ENCODE data around the gene PPP6R2. TPM values are rescaled to one million over a fixed set of nuclear protein-coding genes. Genes with fewer than 3 reads are reported as not detected.
A peak's percentile ranks its signal among the peaks of the same experiment; 100 is the strongest.
"Not testable (repeated sequence)": the region's sequence is repeated elsewhere in the genome, so short reads cannot be mapped to it uniquely, and the experiment has no call there.

PPP6R2 gene
- total RNA-seq, 1 donor from 2014 or later = 57.3 TPM

DNA sequence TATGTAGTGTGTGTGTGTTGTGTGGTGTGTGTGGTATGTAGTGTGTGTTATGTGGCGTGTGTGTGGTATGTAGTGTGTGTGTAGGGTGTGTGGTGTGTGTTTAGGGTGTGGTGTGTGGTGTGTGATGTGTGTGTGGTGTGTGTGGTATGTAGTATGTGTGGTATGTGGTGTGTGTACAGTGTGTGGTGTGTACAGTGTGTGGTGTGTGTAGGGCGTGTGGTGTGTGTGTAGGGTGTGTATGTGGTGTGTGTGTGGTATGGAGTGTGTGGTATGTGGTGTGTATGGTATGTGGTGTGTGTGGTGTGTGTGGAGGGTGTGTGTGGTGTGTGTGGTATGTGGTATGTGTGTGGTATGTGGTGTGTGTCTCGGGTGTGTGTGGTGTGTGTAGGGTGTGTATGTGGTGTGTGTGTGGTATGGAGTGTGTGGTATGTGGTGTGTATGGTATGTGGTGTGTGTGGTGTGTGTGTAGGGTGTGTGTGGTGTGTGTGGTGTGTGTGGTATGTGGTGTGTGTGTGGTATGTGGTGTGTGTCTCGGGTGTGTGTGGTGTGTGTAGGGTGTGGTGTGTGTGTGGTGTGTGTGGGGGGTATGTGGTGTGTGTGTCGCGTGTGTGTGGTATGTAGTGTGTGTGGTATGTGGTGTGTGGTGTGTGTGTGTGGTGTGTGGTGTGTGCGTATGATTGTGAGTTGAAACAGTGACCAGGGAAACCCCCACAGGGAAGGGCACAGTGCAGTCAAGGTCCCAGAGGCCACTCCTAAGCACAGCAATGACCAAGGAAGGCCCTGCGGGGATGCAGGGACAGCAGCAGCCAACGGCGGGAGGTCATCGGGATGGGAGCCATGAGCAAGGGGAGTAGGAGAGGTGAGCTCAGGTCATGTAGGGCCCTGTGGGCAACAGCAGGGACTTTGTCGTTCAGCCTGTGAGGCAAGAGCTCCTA is 2.9 kb upstream of the PPP6R2 start:
- DNase-seq (ENCODE audit: low read depth) = no peak

DNA sequence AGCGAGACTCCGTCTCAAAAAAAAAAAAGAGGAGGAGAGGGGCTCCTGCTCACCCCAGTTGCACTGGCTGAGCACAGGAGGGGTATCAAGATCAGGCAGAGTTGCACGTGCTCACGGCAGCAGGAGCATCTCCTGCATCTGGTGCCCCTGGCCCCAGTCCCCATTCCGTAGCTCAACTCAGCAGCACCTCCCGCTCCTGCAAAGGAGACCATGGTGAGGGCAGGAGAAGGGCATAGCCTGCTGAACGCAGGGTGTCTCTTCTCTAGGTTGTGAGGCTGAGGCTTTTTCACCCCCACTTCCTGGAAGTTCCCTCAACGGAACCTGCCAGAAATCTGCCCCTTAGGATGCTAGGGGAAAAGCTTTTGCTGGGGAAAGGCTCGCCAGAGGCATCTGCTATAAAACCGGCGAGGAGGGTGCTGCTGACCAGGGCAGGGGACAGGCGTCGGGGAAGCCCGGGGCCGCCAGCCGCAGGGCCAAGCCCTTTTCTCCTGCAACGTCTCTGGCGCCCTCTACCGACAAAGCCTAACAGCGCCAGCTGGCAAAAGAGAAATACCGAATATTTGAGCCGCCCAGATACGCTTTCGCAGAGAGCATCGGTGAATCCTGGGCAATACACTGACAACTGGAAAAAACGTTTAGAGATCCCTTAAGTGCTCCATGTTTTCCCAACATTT is 1.0 kb upstream of the PPP6R2 start:
- DNase-seq (ENCODE audit: low read depth) = peak; percentile 62

GRCh38 chr22:50343541-50343935 is 411 bp downstream of the PPP6R2 start:
- DNase-seq (ENCODE audit: low read depth) = no peak

GRCh38 chr22:50346470-50346869 is 3.3 kb downstream of the PPP6R2 start:
- DNase-seq (ENCODE audit: low read depth) = no peak

DNA sequence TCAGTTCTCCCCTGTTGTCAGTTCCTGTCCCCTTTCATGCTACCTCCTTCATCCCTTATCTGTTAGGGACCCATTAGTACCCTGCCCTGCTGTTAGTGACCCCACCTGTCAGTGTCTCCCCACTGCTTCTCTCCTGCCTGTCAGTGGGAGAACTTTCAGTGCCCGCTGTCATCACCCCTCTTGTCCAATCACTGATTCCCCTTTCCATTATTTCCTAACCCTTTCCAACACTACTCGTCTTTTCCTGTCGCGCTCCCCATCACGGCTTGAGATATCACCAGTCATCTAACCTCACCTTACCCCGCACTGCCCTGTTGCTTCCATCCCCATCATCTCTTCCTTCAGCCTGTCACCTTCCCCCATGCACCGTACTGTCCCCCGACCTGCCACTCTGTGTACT is 4.0 kb downstream of the PPP6R2 start:
- no peak for DNase-seq (ENCODE audit: low read depth)

DNA sequence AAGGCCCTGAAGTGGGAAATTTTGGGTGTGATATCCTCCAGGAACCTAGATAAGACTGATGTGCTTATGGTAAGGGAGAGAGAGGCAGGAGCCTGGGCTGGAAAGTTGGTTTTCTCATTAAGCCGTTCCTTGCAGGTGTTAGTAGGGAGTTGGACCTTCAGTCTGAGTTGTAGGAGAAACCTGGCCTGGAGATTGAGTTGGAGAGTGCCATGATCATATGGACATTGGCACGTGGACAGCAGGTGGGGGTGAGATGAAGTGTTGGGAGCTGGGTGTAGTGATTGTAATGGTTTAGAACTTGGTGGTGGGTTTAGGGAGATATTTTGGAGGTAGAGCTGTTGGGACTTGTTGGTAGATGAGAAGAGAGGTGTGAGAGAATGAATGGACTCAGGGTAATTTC is 4.9 kb downstream of the PPP6R2 start:
- no peak for DNase-seq (ENCODE audit: low read depth)

- no peak for DNase-seq (ENCODE audit: low read depth)
Observed at GRCh38 chr22:50356186-50356585, 13.1 kb downstream of the PPP6R2 start.

- DNase-seq (ENCODE audit: low read depth) = no peak
Observed at GRCh38 chr22:50357222-50357621, 14.1 kb downstream of the PPP6R2 start.

- no peak for DNase-seq (ENCODE audit: low read depth)
Observed at GRCh38 chr22:50357756-50358155, 14.6 kb downstream of the PPP6R2 start.

GRCh38 chr22:50360578-50360977 is 17.5 kb downstream of the PPP6R2 start:
- no peak for DNase-seq (ENCODE audit: low read depth)

- DNase-seq (ENCODE audit: low read depth) = no peak
Observed at GRCh38 chr22:50361222-50361621, 18.1 kb downstream of the PPP6R2 start.

- no peak for DNase-seq (ENCODE audit: low read depth)
Observed at GRCh38 chr22:50361688-50362087, 18.6 kb downstream of the PPP6R2 start.

- DNase-seq (ENCODE audit: low read depth) = no peak
Observed at GRCh38 chr22:50363166-50363802, 20.2 kb downstream of the PPP6R2 start.

DNA sequence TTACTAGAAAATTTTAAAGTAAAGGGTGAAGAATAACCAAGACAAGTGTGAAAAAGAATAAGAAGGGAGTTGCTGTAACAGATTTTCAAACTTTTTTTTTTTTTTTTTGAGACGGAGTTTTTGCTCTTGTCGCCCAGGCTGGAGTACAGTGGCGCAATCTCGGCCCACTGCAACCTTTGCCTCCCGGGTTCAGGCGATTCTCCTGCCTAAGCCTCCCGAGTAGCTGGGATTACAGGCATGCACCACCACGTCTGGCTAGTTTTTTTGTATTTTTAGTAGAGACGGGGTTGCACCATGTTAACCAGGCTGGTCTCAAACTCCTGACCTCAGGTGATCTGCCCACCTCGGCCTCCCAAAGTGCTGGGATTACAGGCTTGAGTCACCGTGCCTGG is 20.7 kb downstream of the PPP6R2 start:
- not testable (repeated sequence) for DNase-seq (ENCODE audit: low read depth)

DNA sequence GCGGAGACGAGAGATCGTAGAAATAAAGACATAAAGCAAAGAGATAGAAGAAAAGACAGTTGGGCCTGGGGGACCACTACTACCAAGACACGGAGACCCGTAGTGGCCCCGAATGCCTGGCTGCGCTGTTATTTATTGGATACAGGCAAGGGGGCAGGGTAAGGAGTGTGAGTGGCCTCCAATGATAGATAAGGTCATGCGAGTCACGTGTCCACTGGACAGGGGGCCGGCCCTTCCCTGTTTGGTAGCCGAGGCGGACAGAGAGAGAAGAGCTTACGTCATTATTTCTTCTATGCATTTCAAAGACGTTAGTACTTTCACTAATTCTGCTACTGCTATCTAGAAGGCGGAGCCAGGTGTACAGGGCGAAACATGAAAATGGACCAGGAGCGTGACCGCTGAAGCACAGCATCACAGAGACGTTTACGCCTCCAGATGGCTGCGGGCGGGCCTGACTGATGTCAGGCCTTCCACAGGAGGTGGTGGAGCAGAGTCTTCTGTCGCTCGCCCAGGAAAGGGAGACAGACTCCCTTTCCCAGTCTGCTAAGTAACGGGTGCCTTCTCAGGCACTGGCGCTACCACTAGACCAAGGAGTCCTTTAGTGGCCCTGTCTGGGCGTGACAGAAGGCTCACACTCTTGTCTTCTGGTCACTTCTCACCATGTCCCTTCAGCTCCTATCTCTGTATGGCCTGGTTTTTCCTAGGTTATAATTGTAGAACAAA is 24.8 kb downstream of the PPP6R2 start:
- DNase-seq (ENCODE audit: low read depth) = no peak

DNA sequence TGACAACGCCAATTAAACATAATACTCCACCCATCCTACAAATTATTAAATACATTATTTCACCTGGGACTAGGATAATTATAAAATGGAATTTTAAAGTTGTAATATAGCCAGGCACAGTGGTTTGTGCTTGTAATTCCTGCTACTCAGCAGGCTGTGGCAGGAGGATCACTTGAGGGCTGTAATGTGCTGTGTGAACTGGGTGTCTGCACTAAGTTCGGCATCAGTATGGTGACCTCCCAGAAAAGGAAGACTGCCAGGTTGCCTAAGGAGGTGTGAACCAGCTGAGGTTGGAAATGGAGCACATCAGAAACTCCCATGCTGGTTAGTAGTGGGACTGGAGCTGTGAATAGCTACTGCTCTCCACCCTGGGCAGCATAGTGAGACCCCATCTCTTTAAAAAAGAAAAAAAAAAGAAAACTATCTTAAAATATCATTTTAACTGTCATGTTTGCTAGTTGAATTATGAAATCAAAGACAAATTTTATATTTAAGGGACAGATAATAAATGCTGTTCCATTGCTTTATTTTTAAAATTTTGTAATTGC is 28.0 kb downstream of the PPP6R2 start:
- no peak for DNase-seq (ENCODE audit: low read depth)

GRCh38 chr22:50376085-50376651 is 33.0 kb downstream of the PPP6R2 start:
- DNase-seq (ENCODE audit: low read depth) = no peak

GRCh38 chr22:50381021-50381555 is 38.0 kb downstream of the PPP6R2 start:
- DNase-seq (ENCODE audit: low read depth) = not testable (repeated sequence)

GRCh38 chr22:50396751-50397370 is 53.7 kb downstream of the PPP6R2 start:
- no peak for DNase-seq (ENCODE audit: low read depth)

DNA sequence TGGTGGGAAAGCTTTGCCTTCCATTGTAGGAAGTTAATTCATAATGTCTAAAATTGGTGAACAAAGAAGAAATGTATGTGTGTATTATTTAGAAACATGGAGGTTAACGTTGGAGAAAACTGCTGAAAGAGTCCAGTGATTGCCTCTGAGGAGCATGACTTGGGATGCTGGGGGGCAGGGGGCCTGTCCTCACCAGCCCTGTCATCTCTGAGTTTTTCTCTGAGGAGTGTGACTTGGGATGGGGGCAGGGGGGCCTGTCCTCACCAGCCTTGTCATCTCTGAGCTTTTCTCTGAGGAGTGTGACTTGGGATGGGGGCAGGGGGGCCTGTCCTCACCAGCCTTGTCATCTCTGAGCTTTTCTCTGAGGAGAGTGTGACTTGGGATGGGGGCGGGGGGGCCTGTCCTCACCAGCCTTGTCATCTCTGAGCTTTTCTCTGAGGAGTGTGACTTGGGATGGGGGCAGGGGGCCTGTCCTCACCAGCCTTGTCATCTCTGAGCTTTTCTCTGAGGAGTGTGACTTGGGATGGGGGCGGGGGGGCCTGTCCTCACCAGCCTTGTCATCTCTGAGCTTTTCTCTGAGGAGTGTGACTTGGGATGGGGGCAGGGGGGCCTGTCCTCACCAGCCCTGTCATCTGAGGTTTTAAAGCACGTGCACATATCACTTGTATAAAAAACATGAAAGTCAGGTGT is 54.4 kb downstream of the PPP6R2 start:
- DNase-seq (ENCODE audit: low read depth) = not testable (repeated sequence)

All from renal cortical epithelial cell (primary cell).